Spinal cord (tissue), 10 donors: ENCODE data around the gene THOC6. TPM values are rescaled to one million over a fixed set of nuclear protein-coding genes. Genes with fewer than 3 reads are reported as not detected.

Experiments used
- DNase-seq, 6 donors: peaks; one replicate each; pipeline versions ENCODE4 v3.0.0 to v3.0.0-alpha.2; 2013 to 2015; ENCODE audit warnings: low spot score in 6 of 6, low read depth in 4 of 6
- H3K27ac ChIP-seq: one replicate; pipeline ENCODE4 v1.5.1; 2013; ENCODE audit warnings: low read depth, low read length, control low read depth
- H3K27me3 ChIP-seq: one replicate; pipeline ENCODE4 v1.6.1; 2013; ENCODE audit warnings: low read length; ENCODE audit not compliant: control insufficient read depth, insufficient read depth
- H3K36me3 ChIP-seq: one replicate; pipeline ENCODE4 v1.6.1; 2013; ENCODE audit warnings: low read length; ENCODE audit not compliant: control insufficient read depth, insufficient read depth
- H3K4me1 ChIP-seq: one replicate; pipeline ENCODE4 v1.6.1; 2013; ENCODE audit warnings: low read length; ENCODE audit not compliant: control insufficient read depth, insufficient read depth
- H3K4me3 ChIP-seq: one replicate; pipeline ENCODE4 v1.5.1; 2013; ENCODE audit warnings: low read depth, low read length, control low read depth
- H3K9me3 ChIP-seq: one replicate; pipeline ENCODE4 v1.6.1; 2013; ENCODE audit warnings: low read length; ENCODE audit not compliant: control insufficient read depth, insufficient read depth
- WGBS: methylation state at CpG from one replicate; pipeline ENCODE4 v1.1.5; 2013; ENCODE audit warnings: missing lambda C conversion rate; ENCODE audit not compliant: insufficient coverage; 5-methylcytosine and 5-hydroxymethylcytosine counted together
- polyA plus RNA-seq, 2 donors: library from polyadenylated mRNA; unstranded; fragments of 120-200 nt; gene quantifications; one replicate each; pipeline ENCODE4 v1.2.1, GENCODE V29; 2013; ENCODE audit not compliant: insufficient read length in 2 of 2
- total RNA-seq, 2 donors: library from RNA; depleted of rRNA in 1 of 2; stranded (reverse); fragments of 120-200 nt in 1 of 2; fragments of >200 nt in 1 of 2; gene quantifications; one replicate each; pipeline versions ENCODE4 v1.2.3 to v1.2.4, GENCODE V29; 2013 to 2014
- donor health status: healthy.

The THOC6 gene
- total and polyA plus RNA-seq, 4 donors = 7.2 to 18.7 (median 14.6) TPM

DNA sequence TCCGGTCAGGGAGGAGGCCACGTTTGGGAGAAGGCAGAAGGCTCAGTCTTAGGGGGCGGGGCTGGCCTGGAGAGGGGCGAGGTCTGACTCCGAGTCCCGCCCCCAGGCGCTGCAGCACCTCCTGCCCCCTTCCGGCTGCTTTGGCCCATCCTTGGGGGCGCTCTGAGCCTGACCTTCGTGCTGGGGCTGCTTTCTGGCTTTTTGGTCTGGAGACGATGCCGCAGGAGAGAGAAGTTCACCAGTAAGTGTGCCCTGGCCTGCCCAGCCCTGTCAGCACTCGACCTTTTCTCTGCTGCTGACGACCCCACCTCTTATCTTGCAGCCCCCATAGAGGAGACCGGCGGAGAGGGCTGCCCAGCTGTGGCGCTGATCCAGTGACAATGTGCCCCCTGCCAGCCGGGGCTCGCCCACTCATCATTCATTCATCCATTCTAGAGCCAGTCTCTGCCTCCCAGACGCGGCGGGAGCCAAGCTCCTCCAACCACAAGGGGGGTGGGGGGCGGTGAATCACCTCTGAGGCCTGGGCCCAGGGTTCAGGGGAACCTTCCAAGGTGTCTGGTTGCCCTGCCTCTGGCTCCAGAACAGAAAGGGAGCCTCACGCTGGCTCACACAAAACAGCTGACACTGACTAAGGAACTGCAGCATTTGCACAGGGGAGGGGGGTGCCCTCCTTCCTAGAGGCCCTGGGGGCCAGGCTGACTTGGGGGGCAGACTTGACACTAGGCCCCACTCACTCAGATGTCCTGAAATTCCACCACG lies 2.2 kb upstream of the THOC6 start:
- peak in 2 of 6 donors; percentile 33 to 74 for DNase-seq
- Histone ChIP-seq H3K4me3 (peak overlapping the region; percentile 93), H3K4me1 (peaks cover 58% of the 10 kb centered on the region), H3K27me3 (peaks cover 39% of the 10 kb centered on the region), H3K27ac (peak overlapping the region; percentile 95), H3K36me3 (peaks cover 13% of the 10 kb centered on the region), H3K9me3 (no peaks in the 10 kb centered on the region)
- WGBS = 8% methylated on average over 17 of the region's 25 CpGs

DNA sequence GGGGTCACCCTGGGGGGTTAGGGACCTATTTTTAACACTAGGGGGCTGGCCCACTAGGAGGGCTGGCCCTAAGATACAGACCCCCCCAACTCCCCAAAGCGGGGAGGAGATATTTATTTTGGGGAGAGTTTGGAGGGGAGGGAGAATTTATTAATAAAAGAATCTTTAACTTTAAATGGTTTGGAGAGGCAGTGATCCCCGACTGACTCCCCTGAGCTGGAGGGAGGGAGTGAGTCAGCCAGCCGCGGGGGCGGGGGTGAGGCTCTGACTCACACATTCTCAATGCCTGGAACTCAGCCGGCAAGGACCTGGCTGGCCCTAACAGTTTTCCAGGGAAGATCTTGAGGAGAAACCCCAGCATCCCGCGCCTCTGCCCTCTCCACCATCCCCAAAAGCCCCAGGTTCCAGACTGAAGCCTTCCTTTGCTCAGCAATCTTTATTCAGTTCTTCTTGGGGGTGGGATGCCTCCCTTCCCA lies 1.6 kb upstream of the THOC6 start:
- Histone ChIP-seq H3K4me1 (peaks cover 58% of the 10 kb centered on the region), H3K36me3 (peaks cover 19% of the 10 kb centered on the region), H3K9me3 (no peaks in the 10 kb centered on the region), H3K27ac (peak overlapping the region; percentile 95), H3K4me3 (peak overlapping the region; percentile 93), H3K27me3 (peaks cover 35% of the 10 kb centered on the region)
- DNase-seq = peak in 1 of 6 donors; percentile 75
- WGBS = 50% methylated on average over 4 of the region's 8 CpGs

DNA sequence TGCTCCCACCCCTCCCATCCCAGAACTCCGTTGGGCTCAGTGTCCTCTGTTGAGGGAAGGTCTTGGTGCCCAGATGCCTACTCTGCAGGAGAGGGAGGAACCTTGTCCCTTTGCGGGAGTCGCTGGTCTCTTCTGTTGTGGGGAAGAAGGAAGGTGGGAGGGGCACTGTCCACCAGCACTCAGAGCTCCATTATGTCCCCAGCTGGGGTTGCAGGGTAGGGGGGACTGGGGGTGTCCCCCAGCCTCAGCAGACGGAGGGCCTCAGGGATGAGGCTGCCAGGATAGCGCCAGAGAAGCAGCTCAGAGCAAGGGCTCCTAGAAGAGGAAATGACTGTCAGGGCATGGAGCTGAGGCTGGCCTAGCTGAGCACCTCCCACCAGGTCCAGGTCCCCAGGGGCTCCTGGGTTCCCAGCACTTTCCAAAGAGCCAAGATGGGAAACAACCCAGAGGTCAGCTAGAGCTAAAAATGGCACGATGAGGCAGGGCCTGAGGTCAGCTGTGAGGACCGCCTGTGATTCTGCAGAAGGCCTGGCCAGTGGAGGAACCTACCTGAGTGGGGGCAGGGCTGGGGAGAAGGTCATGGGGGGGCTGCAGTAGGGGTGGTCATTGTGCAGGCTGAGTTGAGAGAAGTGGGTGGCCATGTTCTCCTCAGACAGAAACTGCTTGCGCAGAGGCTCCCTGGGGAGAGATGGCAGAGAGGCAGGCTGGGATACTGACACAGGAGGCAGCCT lies 986 bp upstream of the THOC6 start:
- H3K36me3 ChIP-seq = peaks cover 24% of the 10 kb centered on the region
- WGBS = 77% methylated on average over 6 of the region's 8 CpGs
- no peaks in the 10 kb centered on the region for H3K9me3 ChIP-seq
- peaks cover 56% of the 10 kb centered on the region for H3K4me1 ChIP-seq
- peaks cover 29% of the 10 kb centered on the region for H3K27me3 ChIP-seq
- no peak for DNase-seq
- H3K27ac ChIP-seq = peak overlapping the region; percentile 95
- peak overlapping the region; percentile 93 for H3K4me3 ChIP-seq

DNA sequence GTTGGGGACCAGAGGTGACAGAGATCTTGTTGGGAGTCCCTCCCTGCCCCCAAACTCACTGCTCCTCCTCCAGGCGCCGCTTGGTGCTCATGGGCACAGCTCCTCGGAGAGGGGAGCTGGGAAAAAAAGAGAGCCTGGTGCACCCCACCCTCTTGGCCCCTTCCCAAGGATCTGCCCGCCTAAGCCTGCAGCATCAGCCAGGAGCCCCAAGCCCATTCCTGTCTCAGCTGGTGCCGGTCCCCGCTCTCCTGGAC lies 493 bp upstream of the THOC6 start:
- peaks cover 25% of the 10 kb centered on the region for H3K27me3 ChIP-seq
- H3K4me3 ChIP-seq = peak overlapping the region; percentile 93
- peak in 1 of 6 donors; percentile 74 for DNase-seq
- H3K4me1 ChIP-seq = peaks cover 53% of the 10 kb centered on the region
- H3K36me3 ChIP-seq = peaks cover 24% of the 10 kb centered on the region
- H3K9me3 ChIP-seq = no peaks in the 10 kb centered on the region
- 5% methylated on average over 3 of the region's 6 CpGs for WGBS
- H3K27ac ChIP-seq = peak overlapping the region; percentile 95

DNA sequence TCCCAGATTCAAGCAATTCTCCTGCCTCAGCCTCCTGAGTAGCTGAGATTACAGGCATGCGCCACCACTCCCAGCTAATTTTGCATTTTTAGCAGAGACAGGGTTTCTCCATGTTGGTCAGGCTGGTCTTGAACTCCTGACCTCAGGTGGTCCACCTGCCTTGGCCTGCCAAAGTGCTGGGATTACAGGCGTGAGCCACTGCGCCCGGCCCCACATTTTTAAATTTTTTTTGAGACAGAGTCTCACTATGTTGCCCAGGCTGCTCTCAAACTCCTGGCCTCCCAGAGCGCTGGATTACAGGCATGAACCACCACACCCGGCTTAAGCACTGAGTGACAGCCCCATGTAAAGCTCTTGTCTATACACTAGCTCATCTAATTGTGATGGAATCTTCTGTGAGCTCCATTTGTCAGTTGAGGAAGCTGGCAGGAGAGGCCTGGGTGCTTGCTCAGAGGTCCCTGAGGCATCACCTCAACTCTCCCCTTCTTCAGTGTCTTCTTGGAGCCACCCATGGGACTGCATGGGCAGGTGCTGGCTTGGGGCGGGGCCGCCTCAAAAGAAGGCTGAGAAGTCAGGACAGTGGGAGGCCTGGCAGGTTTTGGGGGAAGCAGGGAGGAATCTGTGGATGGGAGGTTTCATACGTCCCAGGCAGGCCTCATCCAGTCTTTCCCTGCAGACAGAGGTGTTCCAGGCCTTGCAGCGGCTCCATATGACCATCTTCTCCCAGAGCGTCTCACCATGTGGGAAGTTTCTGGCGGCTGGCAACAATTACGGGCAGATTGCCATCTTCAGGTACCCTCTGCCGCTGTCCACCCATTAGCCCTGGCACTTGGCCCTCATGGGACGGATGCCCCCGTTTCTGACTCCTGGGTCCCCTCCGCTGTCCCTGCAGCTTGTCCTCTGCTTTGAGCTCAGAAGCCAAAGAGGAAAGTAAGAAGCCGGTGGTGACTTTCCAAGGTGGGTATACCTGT lies 1.5 kb downstream of the THOC6 start:
- no peak overlapping the region for H3K27ac ChIP-seq
- peaks cover 24% of the 10 kb centered on the region for H3K36me3 ChIP-seq
- no peaks in the 10 kb centered on the region for H3K9me3 ChIP-seq
- peaks cover 59% of the 10 kb centered on the region for H3K4me1 ChIP-seq
- H3K4me3 ChIP-seq = no peak overlapping the region
- DNase-seq = no peak
- peaks cover 27% of the 10 kb centered on the region for H3K27me3 ChIP-seq
- 97% methylated on average over 16 of the region's 18 CpGs for WGBS

DNA sequence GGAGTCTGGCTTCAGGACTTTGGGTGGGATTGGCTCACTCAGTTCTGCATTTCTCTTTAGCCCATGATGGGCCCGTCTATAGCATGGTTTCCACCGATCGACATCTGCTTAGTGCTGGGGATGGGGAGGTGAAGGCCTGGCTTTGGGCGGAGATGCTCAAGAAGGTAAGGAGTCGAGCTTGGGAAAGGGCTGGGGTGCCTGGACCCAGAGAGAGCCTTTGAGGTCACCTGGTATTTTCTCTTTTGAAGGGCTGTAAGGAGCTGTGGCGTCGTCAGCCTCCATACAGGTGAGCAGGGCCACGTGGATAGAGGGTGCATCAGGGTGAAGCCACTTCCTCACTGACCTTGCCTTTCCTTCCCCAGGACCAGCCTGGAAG lies 2.2 kb downstream of the THOC6 start:
- peaks cover 24% of the 10 kb centered on the region for H3K36me3 ChIP-seq
- H3K4me3 ChIP-seq = no peak overlapping the region
- no peak overlapping the region for H3K27ac ChIP-seq
- H3K9me3 ChIP-seq = no peaks in the 10 kb centered on the region
- DNase-seq = no peak
- H3K27me3 ChIP-seq = peaks cover 28% of the 10 kb centered on the region
- over 99% methylated on average over 7 of the region's 8 CpGs for WGBS
- H3K4me1 ChIP-seq = peaks cover 53% of the 10 kb centered on the region

DNA sequence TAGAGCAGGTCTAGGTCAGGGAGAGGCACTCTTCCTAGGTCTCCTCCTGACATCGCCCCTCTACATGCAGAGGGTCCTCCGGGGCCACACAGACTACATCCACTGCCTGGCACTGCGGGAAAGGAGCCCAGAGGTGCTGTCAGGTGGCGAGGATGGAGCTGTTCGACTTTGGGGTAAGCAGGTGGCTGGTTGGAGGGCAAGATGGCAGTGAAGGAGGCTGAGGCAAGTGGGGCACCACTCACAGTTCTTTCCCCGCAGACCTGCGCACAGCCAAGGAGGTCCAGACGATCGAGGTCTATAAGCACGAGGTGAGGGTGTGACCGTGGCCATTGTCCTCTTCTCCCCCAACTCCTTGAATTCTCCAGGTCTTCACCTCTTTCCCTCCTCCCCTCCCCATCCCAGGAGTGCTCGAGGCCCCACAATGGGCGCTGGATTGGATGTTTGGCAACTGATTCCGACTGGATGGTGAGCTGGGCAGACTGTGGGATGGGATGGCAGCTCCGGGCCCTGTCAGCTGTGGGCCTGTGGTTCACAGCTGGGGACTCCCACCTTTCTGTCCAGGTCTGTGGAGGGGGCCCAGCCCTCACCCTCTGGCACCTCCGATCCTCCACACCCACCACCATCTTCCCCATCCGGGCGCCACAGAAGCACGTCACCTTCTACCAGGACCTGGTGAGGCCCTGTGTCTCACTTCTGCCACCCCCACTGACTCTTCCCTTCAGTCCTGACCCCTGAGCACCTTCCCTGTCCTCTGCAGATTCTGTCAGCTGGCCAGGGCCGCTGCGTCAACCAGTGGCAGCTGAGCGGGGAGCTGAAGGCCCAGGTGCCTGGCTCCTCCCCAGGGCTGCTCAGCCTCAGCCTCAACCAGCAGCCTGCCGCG lies 3.0 kb downstream of the THOC6 start:
- Histone ChIP-seq H3K27ac (no peak overlapping the region), H3K27me3 (peaks cover 33% of the 10 kb centered on the region), H3K4me3 (no peak overlapping the region), H3K36me3 (peaks cover 21% of the 10 kb centered on the region), H3K4me1 (peaks cover 44% of the 10 kb centered on the region), H3K9me3 (no peaks in the 10 kb centered on the region)
- 93% methylated on average over 16 of the region's 24 CpGs for WGBS
- no peak for DNase-seq

DNA sequence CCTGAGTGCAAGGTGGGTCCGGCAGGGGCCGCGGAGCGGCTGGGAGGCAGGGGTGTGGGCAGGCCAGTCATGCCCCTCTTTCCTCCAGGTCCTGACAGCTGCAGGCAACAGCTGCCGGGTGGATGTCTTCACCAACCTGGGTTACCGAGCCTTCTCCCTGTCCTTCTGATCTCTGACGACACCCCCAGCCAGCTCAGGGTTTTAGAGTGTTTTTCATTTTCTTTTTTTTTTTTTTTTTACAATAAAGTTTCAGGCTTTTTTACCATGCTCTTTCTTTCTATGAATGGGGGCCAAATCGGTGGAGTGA lies 3.6 kb downstream of the THOC6 start:
- H3K4me1 ChIP-seq = peaks cover 38% of the 10 kb centered on the region
- no peak overlapping the region for H3K4me3 ChIP-seq
- peaks cover 39% of the 10 kb centered on the region for H3K27me3 ChIP-seq
- H3K9me3 ChIP-seq = no peaks in the 10 kb centered on the region
- H3K36me3 ChIP-seq = peaks cover 20% of the 10 kb centered on the region
- DNase-seq = no peak
- H3K27ac ChIP-seq = no peak overlapping the region
- 93% methylated on average over 5 of the region's 8 CpGs for WGBS
